Stimulated activated CD8-positive, alpha-beta memory T cell treated with anti-CD3 and anti-CD28 coated beads, Interleukin-15, amount 100 ng/mL, for 24 hours (primary cell): ENCODE measurements around the gene NRP1.
"Not testable (repeated sequence)": the region's sequence is repeated elsewhere in the genome, so short reads cannot be mapped to it uniquely, and the experiment has no call there.

ENCODE experiments used
- DNase-seq: peaks from one replicate; pipeline ENCODE4 v3.0.0-alpha.2; 2020; ENCODE audit warnings: low read depth

Gene NRP1

GRCh38 chr10:33321516-33321915, 13.0 kb downstream of the NRP1 start:
- no peak for DNase-seq

- DNase-seq = no peak
These were observed 14.2 kb downstream of the NRP1 start for GRCh38 chr10:33320288-33320687.

GRCh38 chr10:33315891-33316290, 18.6 kb downstream of the NRP1 start:
- no peak for DNase-seq

GRCh38 chr10:33314811-33315561, 19.5 kb downstream of the NRP1 start:
- DNase-seq = no peak

GRCh38 chr10:33311640-33312039, 22.8 kb downstream of the NRP1 start:
- no peak for DNase-seq

- no peak for DNase-seq
These were observed 23.6 kb downstream of the NRP1 start for GRCh38 chr10:33310853-33311252.

GRCh38 chr10:33309406-33309805, 25.1 kb downstream of the NRP1 start:
- DNase-seq = no peak

GRCh38 chr10:33307835-33308234, 26.6 kb downstream of the NRP1 start:
- no peak for DNase-seq

GRCh38 chr10:33306701-33307519, 27.6 kb downstream of the NRP1 start:
- no peak for DNase-seq

- no peak for DNase-seq
These were observed 28.3 kb downstream of the NRP1 start for GRCh38 chr10:33306126-33306525.

- DNase-seq = no peak
These were observed 29.8 kb downstream of the NRP1 start for GRCh38 chr10:33304423-33305225.

- no peak for DNase-seq
These were observed 30.5 kb downstream of the NRP1 start for GRCh38 chr10:33303988-33304387.

- no peak for DNase-seq
These were observed 32.1 kb downstream of the NRP1 start for GRCh38 chr10:33302208-33302829.

- no peak for DNase-seq
These were observed 33.2 kb downstream of the NRP1 start for GRCh38 chr10:33301097-33301789.

GRCh38 chr10:33300544-33300943, 33.9 kb downstream of the NRP1 start:
- not testable (repeated sequence) for DNase-seq

GRCh38 chr10:33298893-33299292, 35.6 kb downstream of the NRP1 start:
- DNase-seq = no peak

GRCh38 chr10:33298110-33298509, 36.4 kb downstream of the NRP1 start:
- no peak for DNase-seq

- no peak for DNase-seq
These were observed 38.6 kb downstream of the NRP1 start for GRCh38 chr10:33295851-33296250.

- DNase-seq = no peak
These were observed 40.8 kb downstream of the NRP1 start for GRCh38 chr10:33293531-33294170.

- no peak for DNase-seq
These were observed 41.4 kb downstream of the NRP1 start for GRCh38 chr10:33293076-33293475.

- DNase-seq = no peak
These were observed 43.3 kb downstream of the NRP1 start for GRCh38 chr10:33291053-33291592.
